Measurements from ENCODE around the gene CHRNA4.
A peak's percentile ranks its signal among the peaks of the same experiment; 100 is the strongest.

The CHRNA4 gene

GRCh38 chr20:63399596-63400375, 38.6 kb upstream of the CHRNA4 start:
- no peak overlapping the region for H2BK12ac ChIP-seq (ENCODE audit: low read length)
- H3K4me3 ChIP-seq (ENCODE audit: low read length in 2 of 2), result no peak overlapping the region
- H3K79me1 ChIP-seq (ENCODE audit: low read depth, low read length), result peaks cover 5% of the 10 kb centered on the region
- no peak overlapping the region for H2BK120ac ChIP-seq (ENCODE audit: low read depth, low read length)
- peak overlapping the region; percentile 74 for H2AK5ac ChIP-seq (ENCODE audit: low read depth, low read length)
- H2BK5ac ChIP-seq (ENCODE audit: low read length), result peak overlapping the region; percentile 75
- no peaks in the 10 kb centered on the region for H3K36me3 ChIP-seq (replicated peaks in 1 of 2; ENCODE audit: control insufficient read depth in 2 of 2, insufficient read depth in 2 of 2, low read length in 2 of 2)
- no peak overlapping the region for H3K27ac ChIP-seq (replicated peaks; ENCODE audit: low read length)
- H3K27me3 ChIP-seq (ENCODE audit: control insufficient read depth in 3 of 3, insufficient read depth in 3 of 3, low read depth in 1 of 3, low read length in 3 of 3), result peaks cover 0 to 3% (median 0%) of the 10 kb centered on the region in 3 experiments
- H2AFZ ChIP-seq (ENCODE audit: low read length), result no peak overlapping the region
- no peak overlapping the region for H4K91ac ChIP-seq (ENCODE audit: low read depth, low read length, poor library complexity)
- H3K9me3 ChIP-seq (replicated peaks in 1 of 2; ENCODE audit: control insufficient read depth in 2 of 2, insufficient read depth in 1 of 2, low read depth in 1 of 2, low read length in 2 of 2), result peaks cover 0 to 4% of the 10 kb centered on the region in 2 donors
- WGBS, 2 donors (ENCODE audit: extremely low coverage in 2 of 2, insufficient read length in 2 of 2, insufficient replicate concordance in 1 of 2), result no CpG with 5 or more reads among the region's 41 CpGs
- H3K14ac ChIP-seq (ENCODE audit: low read length), result peak overlapping the region; percentile 97
- no peak overlapping the region for H2BK15ac ChIP-seq (ENCODE audit: low read length)
- H3K23ac ChIP-seq (ENCODE audit: low read depth, low read length, poor library complexity), result peak overlapping the region; percentile 48
- no peak for DNase-seq (ENCODE audit: low spot score)
- H3K4me2 ChIP-seq (ENCODE audit: insufficient read depth, low read length, poor library complexity, severe bottlenecking), result no peak overlapping the region
- H3K4me1 ChIP-seq (ENCODE audit: control insufficient read depth in 2 of 2, insufficient read depth in 1 of 2, low read depth in 1 of 2, low read length in 2 of 2), result peaks cover 4 to 5% of the 10 kb centered on the region in 2 donors
- no peak overlapping the region for H3K9ac ChIP-seq (ENCODE audit: low read depth, low read length, poor library complexity)
- peak overlapping the region; percentile 57 for H3K18ac ChIP-seq (ENCODE audit: low read length)
- no peak overlapping the region for H3K4ac ChIP-seq (ENCODE audit: low read length)
- H4K8ac ChIP-seq (ENCODE audit: low read depth, low read length), result no peak overlapping the region

GRCh38 chr20:63398744-63399514, 37.8 kb upstream of the CHRNA4 start:
- peak overlapping the region; percentile 57 for H3K18ac ChIP-seq (ENCODE audit: low read length)
- H4K91ac ChIP-seq (ENCODE audit: low read depth, low read length, poor library complexity), result no peak overlapping the region
- no peak overlapping the region for H3K4me2 ChIP-seq (ENCODE audit: insufficient read depth, low read length, poor library complexity, severe bottlenecking)
- no peak overlapping the region for H2BK120ac ChIP-seq (ENCODE audit: low read depth, low read length)
- peak overlapping the region; percentile 97 for H3K14ac ChIP-seq (ENCODE audit: low read length)
- H3K9me3 ChIP-seq (replicated peaks in 1 of 2; ENCODE audit: control insufficient read depth in 2 of 2, insufficient read depth in 1 of 2, low read depth in 1 of 2, low read length in 2 of 2), result peaks cover 0 to 4% of the 10 kb centered on the region in 2 donors
- H2BK5ac ChIP-seq (ENCODE audit: low read length), result no peak overlapping the region
- no CpG with 5 or more reads among the region's 27 CpGs for WGBS, 2 donors (ENCODE audit: extremely low coverage in 2 of 2, insufficient read length in 2 of 2, insufficient replicate concordance in 1 of 2)
- no peak overlapping the region for H3K4me3 ChIP-seq (ENCODE audit: low read length in 2 of 2)
- no peak for DNase-seq (ENCODE audit: low spot score)
- no peak overlapping the region for H2BK15ac ChIP-seq (ENCODE audit: low read length)
- H4K8ac ChIP-seq (ENCODE audit: low read depth, low read length), result no peak overlapping the region
- H3K36me3 ChIP-seq (replicated peaks in 1 of 2; ENCODE audit: control insufficient read depth in 2 of 2, insufficient read depth in 2 of 2, low read length in 2 of 2), result no peaks in the 10 kb centered on the region
- H3K79me1 ChIP-seq (ENCODE audit: low read depth, low read length), result peaks cover 5% of the 10 kb centered on the region
- H3K4ac ChIP-seq (ENCODE audit: low read length), result no peak overlapping the region
- no peak overlapping the region for H2AFZ ChIP-seq (ENCODE audit: low read length)
- H3K23ac ChIP-seq (ENCODE audit: low read depth, low read length, poor library complexity), result peak overlapping the region; percentile 43
- H3K9ac ChIP-seq (ENCODE audit: low read depth, low read length, poor library complexity), result no peak overlapping the region
- peaks cover 9 to 12% of the 10 kb centered on the region in 2 donors for H3K4me1 ChIP-seq (ENCODE audit: control insufficient read depth in 2 of 2, insufficient read depth in 1 of 2, low read depth in 1 of 2, low read length in 2 of 2)
- H3K27ac ChIP-seq (replicated peaks; ENCODE audit: low read length), result no peak overlapping the region
- peak overlapping the region; percentile 19 for H2AK5ac ChIP-seq (ENCODE audit: low read depth, low read length)
- no peak overlapping the region for H2BK12ac ChIP-seq (ENCODE audit: low read length)
- peaks cover 0 to 3% (median 0%) of the 10 kb centered on the region in 3 experiments for H3K27me3 ChIP-seq (ENCODE audit: control insufficient read depth in 3 of 3, insufficient read depth in 3 of 3, low read depth in 1 of 3, low read length in 3 of 3)

- H3K9ac ChIP-seq (ENCODE audit: low read depth, low read length, poor library complexity), result no peak overlapping the region
- no peak overlapping the region for H2AK5ac ChIP-seq (ENCODE audit: low read depth, low read length)
- no peak overlapping the region for H2BK120ac ChIP-seq (ENCODE audit: low read depth, low read length)
- no peak overlapping the region for H4K91ac ChIP-seq (ENCODE audit: low read depth, low read length, poor library complexity)
- H3K36me3 ChIP-seq (replicated peaks in 1 of 2; ENCODE audit: control insufficient read depth in 2 of 2, insufficient read depth in 2 of 2, low read length in 2 of 2), result no peaks in the 10 kb centered on the region
- peaks cover 0 to 3% of the 10 kb centered on the region in 2 donors for H3K9me3 ChIP-seq (replicated peaks in 1 of 2; ENCODE audit: control insufficient read depth in 2 of 2, insufficient read depth in 1 of 2, low read depth in 1 of 2, low read length in 2 of 2)
- H2BK5ac ChIP-seq (ENCODE audit: low read length), result no peak overlapping the region
- WGBS, 2 donors (ENCODE audit: extremely low coverage in 2 of 2, insufficient read length in 2 of 2, insufficient replicate concordance in 1 of 2), result no CpG with 5 or more reads among the region's 25 CpGs
- peaks cover 8 to 17% of the 10 kb centered on the region in 2 donors for H3K4me1 ChIP-seq (ENCODE audit: control insufficient read depth in 2 of 2, insufficient read depth in 1 of 2, low read depth in 1 of 2, low read length in 2 of 2)
- H3K4me3 ChIP-seq (ENCODE audit: low read length in 2 of 2), result no peak overlapping the region
- H3K4me2 ChIP-seq (ENCODE audit: insufficient read depth, low read length, poor library complexity, severe bottlenecking), result no peak overlapping the region
- H3K27ac ChIP-seq (replicated peaks; ENCODE audit: low read length), result no peak overlapping the region
- H2BK12ac ChIP-seq (ENCODE audit: low read length), result no peak overlapping the region
- H2AFZ ChIP-seq (ENCODE audit: low read length), result no peak overlapping the region
- H2BK15ac ChIP-seq (ENCODE audit: low read length), result no peak overlapping the region
- no peak overlapping the region for H4K8ac ChIP-seq (ENCODE audit: low read depth, low read length)
- no peak overlapping the region for H3K4ac ChIP-seq (ENCODE audit: low read length)
- no peaks in the 10 kb centered on the region for H3K27me3 ChIP-seq (ENCODE audit: control insufficient read depth in 3 of 3, insufficient read depth in 3 of 3, low read depth in 1 of 3, low read length in 3 of 3)
- no peak for DNase-seq (ENCODE audit: low spot score)
- peaks cover 2% of the 10 kb centered on the region for H3K79me1 ChIP-seq (ENCODE audit: low read depth, low read length)
- peak overlapping the region; percentile 80 for H3K18ac ChIP-seq (ENCODE audit: low read length)
- no peak overlapping the region for H3K14ac ChIP-seq (ENCODE audit: low read length)
- H3K23ac ChIP-seq (ENCODE audit: low read depth, low read length, poor library complexity), result no peak overlapping the region
Observed at GRCh38 chr20:63397946-63398450, 36.8 kb upstream of the CHRNA4 start.
